H1 (cell line): Measurements from ENCODE around the gene ANO2. TPM values are rescaled to one million over a fixed set of nuclear protein-coding genes. Genes with fewer than 3 reads are reported as not detected.
A peak's percentile ranks its signal among the peaks of the same experiment; 100 is the strongest.

Experiments
- CTCF ChIA-PET: fragments of 300-600 bp; sonication (Branson Sonifier 250); formaldehyde crosslinking; loops from one replicate; lab custom pipeline; 2021; ENCODE audit not compliant: partially characterized antibody; lab: Charles Lee
- POLR2A ChIA-PET: fragments of 300-600 bp; sonication (Branson Sonifier 250); formaldehyde crosslinking; loops from one replicate; lab custom pipeline; 2021; ENCODE audit warnings: inconsistent platforms; ENCODE audit not compliant: partially characterized antibody; lab: Charles Lee
- DNase-seq, 2 experiments: peaks; one replicate each; pipeline versions ENCODE4 v3.0.0 to v3.0.0-alpha.2; 2010 to 2022; ENCODE audit warnings: low spot score in 2 of 2, low read depth in 1 of 2, mixed read lengths in 1 of 2
- FAIRE-seq: peaks from 2 replicates; lab custom pipeline; 2011; peaks lifted over from hg19 to GRCh38; lab: Jason Lieb, UNC
- H2AFZ ChIP-seq: 2 replicates; pipeline ENCODE4 v1.8.1; 2012; ENCODE audit warnings: low read length, inconsistent platforms
- H2AK5ac ChIP-seq: 2 replicates; pipeline ENCODE4 v1.6.1; 2013; ENCODE audit warnings: low read depth, low read length
- H2BK120ac ChIP-seq: replicated peaks from 2 replicates; pipeline ENCODE3; 2013; ENCODE audit warnings: low read depth, low read length, inconsistent platforms
- H2BK12ac ChIP-seq: 2 replicates; pipeline ENCODE4 v1.6.1; 2013; ENCODE audit warnings: low read depth, low read length
- H2BK15ac ChIP-seq: 2 replicates; pipeline ENCODE4 v1.6.1; 2013; ENCODE audit warnings: low read length
- H2BK20ac ChIP-seq: 2 replicates; pipeline ENCODE4 v1.6.1; 2013; ENCODE audit warnings: low read length
- H2BK5ac ChIP-seq: 2 replicates; pipeline ENCODE4 v1.6.1; 2013; ENCODE audit warnings: low read depth, low read length
- H3K14ac ChIP-seq: 2 replicates; pipeline ENCODE4 v1.6.1; 2013; ENCODE audit warnings: inconsistent platforms; ENCODE audit not compliant: insufficient read length
- H3K18ac ChIP-seq: 2 replicates; pipeline ENCODE4 v1.6.1; 2013; ENCODE audit warnings: low read length; ENCODE audit errors: extremely low read depth
- H3K23ac ChIP-seq: 2 replicates; pipeline ENCODE4 v1.6.1; 2013; ENCODE audit warnings: inconsistent platforms; ENCODE audit not compliant: insufficient read length
- H3K23me2 ChIP-seq: 2 replicates; pipeline ENCODE4 v1.6.1; 2013; ENCODE audit warnings: low read depth, low read length
- H3K27ac ChIP-seq: 2 replicates; pipeline ENCODE4 v1.6.1; 2011; ENCODE audit warnings: low read depth, low read length, inconsistent platforms
- H3K27me3 ChIP-seq, 4 experiments: replicated peaks in 1 of 4; 1 replicate in 1 of 4; 2 replicates in 3 of 4; pipeline versions ENCODE4 v1.6.1 to v1.8.1; 2011 to 2013; ENCODE audit warnings: low read length in 3 of 4, mild to moderate bottlenecking in 3 of 4, inconsistent platforms in 2 of 4, mixed read lengths in 2 of 4, moderate library complexity in 1 of 4; ENCODE audit not compliant: control insufficient read depth in 3 of 4, insufficient read depth in 3 of 4; ENCODE audit errors: extremely low read depth in 1 of 4
- H3K36me3 ChIP-seq, 4 experiments: 2 replicates each; pipeline versions ENCODE4 v1.6.1 to v1.8.1; 2011 to 2013; ENCODE audit warnings: mild to moderate bottlenecking in 4 of 4, low read length in 3 of 4, moderate library complexity in 2 of 4, control low read depth in 1 of 4, inconsistent platforms in 1 of 4; ENCODE audit not compliant: insufficient read depth in 4 of 4, control insufficient read depth in 2 of 4
- H3K4ac ChIP-seq: replicated peaks from 2 replicates; pipeline ENCODE3; 2013; ENCODE audit warnings: low read length, low read depth, mixed read lengths, inconsistent platforms; ENCODE audit not compliant: insufficient read length
- H3K4me1 ChIP-seq, 4 experiments: replicated peaks in 1 of 4; 1 replicate in 1 of 4; 2 replicates in 3 of 4; pipeline versions ENCODE4 v1.6.1 to v1.8.1; 2011 to 2013; ENCODE audit warnings: low read length in 3 of 4, inconsistent platforms in 2 of 4, mixed read lengths in 1 of 4; ENCODE audit not compliant: insufficient read depth in 4 of 4, control insufficient read depth in 3 of 4
- H3K4me2 ChIP-seq, 2 experiments: 2 replicates each; pipeline versions ENCODE4 v1.6.1 to v1.8.1; 2011 to 2013; ENCODE audit warnings: low read depth in 2 of 2, low read length in 2 of 2, control low read depth in 1 of 2, inconsistent platforms in 1 of 2, mild to moderate bottlenecking in 1 of 2; ENCODE audit not compliant: insufficient read depth in 1 of 2
- H3K4me3 ChIP-seq, 4 experiments: fragments of 200-600, 300-600 bp in 1 of 4; sonication (generic), shearing (Covaris generic), sonication (Bioruptor Twin) in 1 of 4; 2 replicates each; pipeline versions ENCODE4 v1.5.1 to v1.8.1; 2011 to 2016; ENCODE audit warnings: low read length in 4 of 4, low read depth in 3 of 4, control low read depth in 2 of 4, inconsistent platforms in 2 of 4, mild to moderate bottlenecking in 2 of 4, mixed read lengths in 1 of 4, moderate library complexity in 1 of 4; ENCODE audit not compliant: insufficient read depth in 2 of 4; ENCODE audit errors: extremely low read depth in 1 of 4
- H3K56ac ChIP-seq: replicated peaks from 2 replicates; pipeline ENCODE3; 2013; ENCODE audit warnings: low read depth, mild to moderate bottlenecking, mixed read lengths, low read length, inconsistent platforms; ENCODE audit not compliant: insufficient read length
- H3K79me1 ChIP-seq: 2 replicates; pipeline ENCODE4 v1.6.1; 2013; ENCODE audit warnings: low read depth, low read length, control low read depth
- H3K79me2 ChIP-seq, 2 experiments: 2 replicates each; pipeline versions ENCODE4 v1.6.1 to v1.8.1; 2012 to 2013; ENCODE audit warnings: low read length in 2 of 2, mild to moderate bottlenecking in 2 of 2, inconsistent platforms in 1 of 2; ENCODE audit not compliant: insufficient read depth in 2 of 2, control insufficient read depth in 1 of 2
- H3K9ac ChIP-seq, 4 experiments: replicated peaks in 1 of 4; 1 replicate in 1 of 4; 2 replicates in 3 of 4; pipeline versions ENCODE4 v1.6.1 to v1.8.1; 2011 to 2013; ENCODE audit warnings: low read depth in 3 of 4, low read length in 3 of 4, control low read depth in 2 of 4, mild to moderate bottlenecking in 2 of 4, moderate library complexity in 2 of 4, inconsistent platforms in 1 of 4; ENCODE audit errors: extremely low read depth in 1 of 4
- H3K9me3 ChIP-seq, 2 experiments: 2 replicates each; pipeline versions ENCODE4 v1.6.1 to v1.8.1; 2012 to 2013; ENCODE audit warnings: mild to moderate bottlenecking in 2 of 2, moderate library complexity in 2 of 2, control low read depth in 1 of 2, inconsistent platforms in 1 of 2, low read depth in 1 of 2, low read length in 1 of 2, mixed read lengths in 1 of 2; ENCODE audit not compliant: insufficient read depth in 2 of 2
- H4K20me1 ChIP-seq, 2 experiments: replicated peaks in 1 of 2; 2 replicates each; pipeline versions ENCODE3 to v1.8.1; 2011 to 2013; ENCODE audit warnings: inconsistent platforms in 2 of 2, low read length in 2 of 2, mild to moderate bottlenecking in 1 of 2; ENCODE audit not compliant: insufficient read depth in 2 of 2, control insufficient read depth in 1 of 2
- H4K5ac ChIP-seq: 2 replicates; pipeline ENCODE4 v1.6.1; 2013; ENCODE audit warnings: low read length, low read depth, mixed read lengths, inconsistent platforms; ENCODE audit not compliant: insufficient read length
- H4K8ac ChIP-seq: 2 replicates; pipeline ENCODE4 v1.8.0; 2013; ENCODE audit warnings: mild to moderate bottlenecking, moderate library complexity, low read length, inconsistent platforms; ENCODE audit not compliant: insufficient read depth; ENCODE audit errors: extremely low read depth
- H4K91ac ChIP-seq: replicated peaks from 2 replicates; pipeline ENCODE3; 2013; ENCODE audit warnings: low read length, mixed read lengths, inconsistent platforms; ENCODE audit not compliant: insufficient read length
- CEBPB ChIP-seq: IDR thresholded peaks from 2 replicates; pipeline ENCODE4 v1.6.1; 2012; ENCODE audit warnings: low read depth, low read length
- POU5F1 ChIP-seq: IDR thresholded peaks from 2 replicates; pipeline ENCODE4 v1.6.1; 2011; ENCODE audit warnings: low read depth, mild to moderate bottlenecking, low read length, moderate library complexity
- RBBP5 ChIP-seq: IDR thresholded peaks from 2 replicates; pipeline ENCODE4 v1.7.1; 2012; ENCODE audit warnings: low read depth, mild to moderate bottlenecking, inconsistent platforms, low read length, moderate library complexity, borderline replicate concordance
- RNF2 ChIP-seq: fragments of 200-900, 300-1000 bp; sonication (generic); IDR thresholded peaks from 2 replicates; pipeline ENCODE4 v1.7.1; 2016; ENCODE audit warnings: borderline replicate concordance, low read depth, mild to moderate bottlenecking, antibody characterized with exemption, low read length; ENCODE audit not compliant: poor library complexity, severe bottlenecking; ENCODE audit errors: missing control alignments
- SP1 ChIP-seq: IDR thresholded peaks from 2 replicates; pipeline ENCODE4 v1.6.1; 2011; ENCODE audit warnings: low read depth, low read length
- SUZ12 ChIP-seq: fragments of 200-600 bp; sonication (generic); IDR thresholded peaks from 2 replicates; pipeline ENCODE4 v1.6.1; 2012; ENCODE audit warnings: mild to moderate bottlenecking, inconsistent platforms, low read length, moderate library complexity, mixed read lengths
- TBP ChIP-seq: IDR thresholded peaks from 2 replicates; pipeline ENCODE4 v1.6.1; 2011; ENCODE audit warnings: low read depth, low read length, improper control_type of control experiment
- ZNF274 ChIP-seq: IDR thresholded peaks from 2 replicates; pipeline ENCODE4 v1.7.0; 2012; ENCODE audit warnings: low read length, borderline replicate concordance; ENCODE audit errors: extremely low read depth
- WGBS, 2 experiments: shearing (Covaris generic) in 1 of 2; methylation state at CpG; one replicate each; pipeline versions ENCODE4 v1.1.6 to v1.1.7; 2013 to 2015; ENCODE audit warnings: low lambda C conversion rate in 2 of 2, mixed read lengths in 2 of 2, inconsistent platforms in 1 of 2, low coverage in 1 of 2, missing lambda C conversion rate in 1 of 2; ENCODE audit not compliant: insufficient replicate concordance in 2 of 2, insufficient coverage in 1 of 2, insufficient read length in 1 of 2; ENCODE audit errors: extremely low coverage in 1 of 2, missing lambda C conversion rate in 1 of 2; 5-methylcytosine and 5-hydroxymethylcytosine counted together
- polyA plus RNA-seq, 7 experiments: library from polyadenylated mRNA; depleted of rRNA in 3 of 7; stranded (reverse) in 5 of 7; unstranded in 2 of 7; fragments of >200 nt in 5 of 7; fragments of 200-250 nt in 2 of 7; gene quantifications; 1 replicate in 5 of 7; 2 replicates in 1 of 7; 4 replicates in 1 of 7; pipeline versions ENCODE4 v1.2.1 to v1.2.3, GENCODE V29; 2011 to 2013; ENCODE audit warnings: missing spikeins in 2 of 7, mixed read lengths in 2 of 7
- total RNA-seq: library from RNA; stranded (reverse); fragmentation: NEBNext Ultra II Directional; extraction: Animal tissue kit (Norgen Biotek cat#: 25700); gene quantifications from 2 replicates; pipeline ENCODE4 v1.2.1, GENCODE V29; 2021
- TF ChIP-seq, protein P1 (sequence below): IDR thresholded peaks from 2 replicates; pipeline ENCODE4 v1.6.1; 2012; ENCODE audit warnings: inconsistent platforms
- TF ChIP-seq, protein P2 (sequence below), 3 experiments: IDR thresholded peaks; 1 replicate in 2 of 3; 2 replicates in 1 of 3; pipeline versions ENCODE4 v1.5.1 to v1.6.1; 2011; ENCODE audit warnings: low read length in 3 of 3, mild to moderate bottlenecking in 3 of 3, inconsistent platforms in 2 of 3, low read depth in 1 of 3, moderate library complexity in 1 of 3; ENCODE audit not compliant: insufficient read depth in 1 of 3; ENCODE audit errors: control extremely low read depth in 1 of 3

Gene ANO2
- total and polyA plus RNA-seq, 2 of the 8 experiments (the other 6 are each of a cell fraction or from before 2014, with no cell fraction given) = 1.9 to 5.5 TPM

DNA sequence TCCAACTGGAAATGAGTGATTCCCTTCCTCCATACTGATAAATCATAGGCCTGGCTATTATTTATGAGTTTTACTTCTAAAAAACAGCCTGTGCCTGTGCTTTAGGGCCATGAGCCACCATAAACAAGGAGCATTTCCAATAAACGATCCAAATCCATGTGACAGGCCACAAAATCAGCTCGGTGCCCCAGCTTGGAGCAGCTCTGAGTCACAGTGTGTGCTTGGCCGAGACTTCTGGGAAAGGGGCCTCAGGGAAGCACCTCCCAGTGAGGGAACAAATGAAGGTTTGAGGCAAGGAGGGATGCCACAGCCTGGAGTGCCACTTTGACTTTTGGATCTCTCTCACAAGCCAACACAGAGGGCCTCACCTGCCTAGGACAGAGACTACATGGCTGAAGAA, 322.8 kb downstream of the ANO2 start:
- no peaks in the 10 kb centered on the region; a peak in 1 of 7 replicates for H3K4me1 ChIP-seq
- no peaks in the 10 kb centered on the region; a peak in 1 of 7 replicates for H3K27me3 ChIP-seq
- H3K4me3 ChIP-seq = no peak overlapping the region
- H3K14ac ChIP-seq = peak overlapping the region; percentile 8
- no peak overlapping the region for H3K9ac ChIP-seq
- no peak overlapping the region for H2BK20ac ChIP-seq
- no peak overlapping the region for H2AK5ac ChIP-seq
- no peaks in the 10 kb centered on the region for H3K36me3 ChIP-seq
- ChIA-PET POLR2A (no interaction called here), CTCF (interaction anchor here (1.1 kb wide), 1 partner anchor 50 kb away, joined by 4 read pairs; no protein-coding TSS in a partner anchor)
- FAIRE-seq (no peak), DNase-seq (no peak)
- no peaks in the 10 kb centered on the region for H3K23me2 ChIP-seq
- H2BK5ac ChIP-seq = no peak overlapping the region
- H3K9me3 ChIP-seq = no peaks in the 10 kb centered on the region
- no peak overlapping the region for H2BK120ac ChIP-seq
- H4K91ac ChIP-seq = no peak overlapping the region
- H4K8ac ChIP-seq = no peak overlapping the region
- no peak overlapping the region for H2BK15ac ChIP-seq
- no peaks in the 10 kb centered on the region for H3K79me1 ChIP-seq
- whole genome bisulfite sequencing, 2 experiments = 69% methylated on average over 3 of the region's 3 CpGs; no CpG with 5 or more reads in 1 of the 2 experiments
- no peaks in the 10 kb centered on the region for H3K79me2 ChIP-seq
- no peak overlapping the region for H4K5ac ChIP-seq
- no peaks in the 10 kb centered on the region for H4K20me1 ChIP-seq
- no peak overlapping the region for H3K18ac ChIP-seq
- H3K4me2 ChIP-seq = no peak overlapping the region
- no peak overlapping the region for H3K27ac ChIP-seq
- no peak overlapping the region for H3K23ac ChIP-seq
- H3K56ac ChIP-seq = no peak overlapping the region
- no peak overlapping the region for H2BK12ac ChIP-seq
- no peak overlapping the region for H3K4ac ChIP-seq
- no peak overlapping the region for H2AFZ ChIP-seq
- no peak for TF ChIP-seq SUZ12
- TF ChIP-seq SP1 = no peak
- TF ChIP-seq TBP = no peak
- no peak for TF ChIP-seq RNF2
- TF ChIP-seq RBBP5 = no peak
- TF ChIP-seq, protein P1, sequence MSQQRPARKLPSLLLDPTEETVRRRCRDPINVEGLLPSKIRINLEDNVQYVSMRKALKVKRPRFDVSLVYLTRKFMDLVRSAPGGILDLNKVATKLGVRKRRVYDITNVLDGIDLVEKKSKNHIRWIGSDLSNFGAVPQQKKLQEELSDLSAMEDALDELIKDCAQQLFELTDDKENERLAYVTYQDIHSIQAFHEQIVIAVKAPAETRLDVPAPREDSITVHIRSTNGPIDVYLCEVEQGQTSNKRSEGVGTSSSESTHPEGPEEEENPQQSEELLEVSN = no peak
- TF ChIP-seq POU5F1 = no peak
- TF ChIP-seq ZNF274 = no peak
- TF ChIP-seq, protein P2, sequence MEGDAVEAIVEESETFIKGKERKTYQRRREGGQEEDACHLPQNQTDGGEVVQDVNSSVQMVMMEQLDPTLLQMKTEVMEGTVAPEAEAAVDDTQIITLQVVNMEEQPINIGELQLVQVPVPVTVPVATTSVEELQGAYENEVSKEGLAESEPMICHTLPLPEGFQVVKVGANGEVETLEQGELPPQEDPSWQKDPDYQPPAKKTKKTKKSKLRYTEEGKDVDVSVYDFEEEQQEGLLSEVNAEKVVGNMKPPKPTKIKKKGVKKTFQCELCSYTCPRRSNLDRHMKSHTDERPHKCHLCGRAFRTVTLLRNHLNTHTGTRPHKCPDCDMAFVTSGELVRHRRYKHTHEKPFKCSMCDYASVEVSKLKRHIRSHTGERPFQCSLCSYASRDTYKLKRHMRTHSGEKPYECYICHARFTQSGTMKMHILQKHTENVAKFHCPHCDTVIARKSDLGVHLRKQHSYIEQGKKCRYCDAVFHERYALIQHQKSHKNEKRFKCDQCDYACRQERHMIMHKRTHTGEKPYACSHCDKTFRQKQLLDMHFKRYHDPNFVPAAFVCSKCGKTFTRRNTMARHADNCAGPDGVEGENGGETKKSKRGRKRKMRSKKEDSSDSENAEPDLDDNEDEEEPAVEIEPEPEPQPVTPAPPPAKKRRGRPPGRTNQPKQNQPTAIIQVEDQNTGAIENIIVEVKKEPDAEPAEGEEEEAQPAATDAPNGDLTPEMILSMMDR (IDR thresholded peaks at IDR 0.05; ENCODE audit: control extremely low read depth in 1 of 3, insufficient read depth in 1 of 3, low read depth in 1 of 3, low read length in 3 of 3) = no peak
- TF ChIP-seq CEBPB = no peak
